SKM-1 treated with dmso at 0.1 percent for 144 hours (cell line): ENCODE data around the gene TAOK2.
"Not testable (repeated sequence)": the region's sequence is repeated elsewhere in the genome, so short reads cannot be mapped to it uniquely, and the experiment has no call there.

Experiments used
- DNase-seq: peaks from one replicate; lab custom pipeline; 2025; ENCODE audit not compliant: unreplicated experiment; lab: John Stamatoyannopoulos, UW

Gene TAOK2

GRCh38 chr16:30003670-30004423, 30.2 kb downstream of the TAOK2 start:
- no peak for DNase-seq

GRCh38 chr16:30004424-30004776, 30.7 kb downstream of the TAOK2 start:
- no peak for DNase-seq

GRCh38 chr16:30004811-30005242, 31.2 kb downstream of the TAOK2 start:
- no peak for DNase-seq

- peak; percentile 39 for DNase-seq
Observed at GRCh38 chr16:30005341-30006094, 31.9 kb downstream of the TAOK2 start.

- no peak for DNase-seq
Observed at GRCh38 chr16:30006095-30006473, 32.4 kb downstream of the TAOK2 start.

- no peak for DNase-seq
Observed at GRCh38 chr16:30006659-30007377, 33.1 kb downstream of the TAOK2 start.

GRCh38 chr16:30007378-30007895, 33.8 kb downstream of the TAOK2 start:
- no peak for DNase-seq

- DNase-seq = no peak
Observed at GRCh38 chr16:30009085-30009862, 35.6 kb downstream of the TAOK2 start.

- no peak for DNase-seq
Observed at GRCh38 chr16:30009990-30010843, 36.5 kb downstream of the TAOK2 start.

- DNase-seq = no peak
Observed at GRCh38 chr16:30010844-30011713, 37.4 kb downstream of the TAOK2 start, which contains the start of gene DOC2A. Gene DOC2A, minus strand, starts transcription at chr16:30011027. Its CDS starts 805 bp downstream, at chr16:30010222.

GRCh38 chr16:30011714-30012504, 38.2 kb downstream of the TAOK2 start:
- DNase-seq = no peak

- DNase-seq = not testable (repeated sequence)
Observed at GRCh38 chr16:30012598-30012997, 38.9 kb downstream of the TAOK2 start.

GRCh38 chr16:30015450-30015849, 41.8 kb downstream of the TAOK2 start:
- DNase-seq = not testable (repeated sequence)

GRCh38 chr16:30016555-30017276, 43.0 kb downstream of the TAOK2 start:
- DNase-seq = no peak

- DNase-seq = no peak
Observed at GRCh38 chr16:30017277-30017656, 43.6 kb downstream of the TAOK2 start.

GRCh38 chr16:30017937-30018336, 44.3 kb downstream of the TAOK2 start:
- DNase-seq = not testable (repeated sequence)

GRCh38 chr16:30018731-30019158, 45.1 kb downstream of the TAOK2 start:
- no peak for DNase-seq
